HG03575 (cell line): ENCODE measurements around the gene RUNX2.

Source experiments
- ATAC-seq: cut with Tn5 transposase; IDR thresholded peaks from one replicate; pipeline ENCODE4 v1.9.1; 2021; ENCODE audit not compliant: unreplicated experiment, insufficient number of reproducible peaks, low FRiP score; ENCODE audit errors: extremely low read depth

Gene RUNX2

DNA sequence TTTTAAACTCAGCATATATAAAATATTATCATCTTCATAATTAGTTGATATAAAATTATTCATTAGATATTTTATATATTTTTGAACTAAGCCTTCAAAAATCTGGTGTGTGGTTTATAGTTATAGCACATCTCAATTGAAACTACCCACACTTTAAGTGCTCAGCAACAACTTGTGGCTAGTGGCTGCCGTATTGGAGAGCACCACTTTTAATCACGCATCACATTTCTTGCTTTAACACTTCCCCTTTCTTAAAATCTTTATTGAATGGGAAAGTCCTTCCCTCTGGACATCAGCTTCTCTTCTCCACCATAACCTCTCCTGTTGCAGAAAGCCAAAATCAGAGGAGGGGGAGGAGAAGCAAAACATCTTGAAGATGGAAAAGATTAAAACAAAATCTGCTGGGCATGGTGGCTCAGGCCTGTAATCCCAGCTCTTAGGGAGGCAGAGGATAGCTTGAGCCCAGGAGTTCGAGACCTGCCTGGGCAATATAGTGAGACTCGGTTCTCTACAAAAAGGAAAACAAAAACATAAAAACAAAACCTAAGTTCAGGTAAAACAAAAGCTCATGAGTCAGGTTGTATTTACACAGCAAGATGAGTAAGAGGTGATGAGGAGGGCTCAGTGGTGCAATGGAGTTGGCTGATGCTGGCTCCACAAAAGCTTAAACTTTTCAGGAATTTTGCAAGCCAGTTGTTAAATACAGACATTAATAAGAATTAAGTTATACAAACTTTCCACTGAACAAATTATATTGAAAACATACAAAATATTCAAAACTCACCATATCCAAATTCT, 286.6 kb downstream of the RUNX2 start:
- ATAC-seq = no peak

DNA sequence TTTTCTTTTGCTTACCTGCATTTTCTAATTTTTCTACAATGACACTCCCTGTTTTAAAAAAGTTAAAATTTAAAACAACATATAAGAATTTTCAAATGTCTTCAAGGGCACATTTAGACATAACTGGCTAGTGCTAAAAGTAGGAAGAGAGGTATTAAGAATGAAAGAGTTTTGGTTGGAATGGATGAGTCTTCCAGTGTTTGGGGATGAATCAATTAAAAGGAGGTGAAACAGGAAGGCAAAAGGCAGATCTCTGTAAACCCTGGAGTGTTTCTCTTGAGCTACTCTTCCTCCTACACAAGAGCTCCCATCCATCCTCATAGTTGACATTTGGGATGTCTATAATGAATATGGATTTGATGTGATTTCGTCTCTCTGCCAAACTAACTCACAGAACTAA, 288.1 kb downstream of the RUNX2 start:
- no peak for ATAC-seq

DNA sequence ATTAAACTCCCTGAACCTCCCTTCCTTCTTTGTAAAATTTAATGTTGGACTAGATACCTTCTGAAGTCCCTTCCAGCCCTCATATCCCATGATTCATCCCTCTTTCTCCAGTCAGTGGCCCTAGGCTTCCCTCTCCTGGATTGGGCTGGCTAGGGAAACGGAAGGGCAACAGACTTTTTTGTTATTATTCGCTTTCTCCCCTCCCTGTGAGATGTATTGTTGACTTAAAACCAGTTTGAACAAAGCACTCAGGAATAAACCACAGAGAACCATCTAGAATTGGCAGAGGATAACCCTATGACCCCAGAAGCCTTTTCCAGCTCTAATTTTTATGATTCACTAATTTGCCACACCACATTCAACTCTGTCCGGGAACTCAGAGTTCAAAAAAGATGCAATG, 289.3 kb downstream of the RUNX2 start:
- ATAC-seq = no peak

DNA sequence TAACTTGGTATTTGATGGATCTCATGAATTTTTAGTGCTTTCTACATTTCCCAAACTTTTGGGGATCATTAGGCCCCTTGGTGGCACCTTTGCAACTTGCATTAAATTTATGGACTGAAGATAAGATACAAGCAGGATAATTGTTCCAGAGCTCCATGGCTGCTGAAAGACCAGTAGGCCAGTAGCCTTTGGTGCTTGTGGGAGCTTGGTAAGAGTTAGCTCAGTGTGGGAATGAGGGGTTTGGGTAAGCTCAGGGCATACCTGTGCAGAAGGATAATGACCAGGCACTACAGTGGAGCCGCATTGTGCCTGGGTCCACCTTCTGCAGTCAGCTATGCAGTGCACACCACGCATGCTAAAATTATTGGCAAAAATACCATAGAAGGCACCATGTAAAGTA, 290.1 kb downstream of the RUNX2 start:
- ATAC-seq = no peak

DNA sequence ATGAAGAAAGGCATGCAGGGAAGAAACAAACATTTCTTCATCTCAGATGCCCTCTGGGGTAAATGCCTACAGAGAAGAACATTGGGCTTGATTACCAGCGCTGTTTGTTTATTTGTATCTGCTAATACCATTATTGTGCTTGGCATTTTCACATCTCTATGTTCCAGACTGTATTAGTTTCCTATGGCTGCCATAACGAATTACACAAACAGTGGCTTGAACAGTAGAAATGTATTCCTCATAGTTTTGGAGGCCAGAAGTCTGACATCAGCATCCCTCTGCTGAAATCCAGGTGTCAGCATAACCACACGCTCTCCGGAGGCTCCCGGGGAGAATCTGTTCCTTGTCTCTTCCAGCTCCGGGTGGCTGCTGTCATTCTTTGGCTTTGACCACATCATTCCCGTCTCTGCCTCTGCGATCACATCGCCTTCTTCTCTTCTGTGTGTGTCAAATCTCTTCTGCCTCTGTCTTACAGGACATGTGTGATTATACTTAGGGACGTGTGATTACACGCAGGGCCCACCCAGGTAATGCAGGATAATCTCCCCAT, 291.2 kb downstream of the RUNX2 start:
- no peak for ATAC-seq

DNA sequence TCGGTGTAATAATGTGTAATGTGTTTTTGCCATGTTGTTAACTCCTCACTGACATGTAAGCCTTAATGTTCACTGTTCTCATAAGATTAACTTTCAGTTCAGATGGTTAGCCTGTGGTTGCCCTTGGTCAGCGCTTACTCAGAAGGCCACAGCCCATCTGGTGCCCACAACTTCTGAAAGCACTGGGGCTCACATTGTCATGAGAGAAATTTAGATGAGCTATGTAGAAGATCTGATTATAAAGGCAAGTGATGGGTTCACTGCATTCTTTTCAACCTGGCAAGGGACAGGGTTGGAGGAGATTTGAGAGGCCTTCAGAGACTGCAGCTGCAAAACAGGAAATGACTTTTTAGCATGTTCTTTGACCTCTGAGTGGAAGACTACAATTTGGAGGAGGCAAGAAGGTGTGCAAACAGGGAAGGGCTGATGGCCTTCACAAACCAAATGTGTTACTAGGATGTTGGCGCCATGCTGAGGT, 291.9 kb downstream of the RUNX2 start:
- ATAC-seq = no peak

DNA sequence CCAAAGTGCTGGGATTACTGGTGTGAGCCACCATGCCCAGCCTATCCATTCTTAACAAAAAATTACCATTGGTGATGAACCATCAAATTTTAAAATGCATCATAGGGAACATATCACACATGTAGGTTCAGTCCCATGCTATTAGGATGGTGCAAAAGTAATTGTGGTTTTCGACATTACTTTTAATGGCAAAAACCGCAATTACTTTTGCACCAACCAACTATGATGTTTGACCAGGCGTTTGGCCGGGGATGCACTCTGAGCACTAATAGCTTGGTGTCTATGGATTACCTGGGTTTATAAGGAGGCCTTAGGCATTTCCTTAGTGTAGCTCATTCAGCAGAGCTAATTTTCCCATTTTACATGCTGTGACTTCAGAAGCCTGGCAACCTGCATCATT, 296.1 kb downstream of the RUNX2 start:
- ATAC-seq = no peak

DNA sequence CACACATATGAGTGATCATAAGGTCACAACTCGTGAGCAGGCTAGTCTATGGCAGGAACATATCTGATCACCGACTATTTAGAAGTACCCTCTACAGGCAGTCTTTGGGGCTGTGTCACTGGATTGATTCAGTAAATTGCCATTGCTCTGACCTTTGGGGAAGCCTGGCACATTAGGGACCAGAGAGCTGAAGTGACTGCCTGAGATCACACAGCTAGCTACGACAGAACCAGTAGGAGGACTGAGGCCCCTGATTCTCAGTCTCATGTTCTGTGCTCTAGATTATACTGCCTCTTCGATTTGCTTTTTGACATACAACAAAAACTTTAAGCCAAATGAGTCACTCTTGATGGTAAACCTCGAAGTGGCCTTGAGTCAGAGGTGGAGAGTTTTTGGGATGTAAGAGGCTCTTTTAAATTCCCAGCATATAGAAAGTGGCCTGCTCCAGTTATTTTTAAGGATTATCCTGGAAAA, 297.1 kb downstream of the RUNX2 start:
- no peak for ATAC-seq

DNA sequence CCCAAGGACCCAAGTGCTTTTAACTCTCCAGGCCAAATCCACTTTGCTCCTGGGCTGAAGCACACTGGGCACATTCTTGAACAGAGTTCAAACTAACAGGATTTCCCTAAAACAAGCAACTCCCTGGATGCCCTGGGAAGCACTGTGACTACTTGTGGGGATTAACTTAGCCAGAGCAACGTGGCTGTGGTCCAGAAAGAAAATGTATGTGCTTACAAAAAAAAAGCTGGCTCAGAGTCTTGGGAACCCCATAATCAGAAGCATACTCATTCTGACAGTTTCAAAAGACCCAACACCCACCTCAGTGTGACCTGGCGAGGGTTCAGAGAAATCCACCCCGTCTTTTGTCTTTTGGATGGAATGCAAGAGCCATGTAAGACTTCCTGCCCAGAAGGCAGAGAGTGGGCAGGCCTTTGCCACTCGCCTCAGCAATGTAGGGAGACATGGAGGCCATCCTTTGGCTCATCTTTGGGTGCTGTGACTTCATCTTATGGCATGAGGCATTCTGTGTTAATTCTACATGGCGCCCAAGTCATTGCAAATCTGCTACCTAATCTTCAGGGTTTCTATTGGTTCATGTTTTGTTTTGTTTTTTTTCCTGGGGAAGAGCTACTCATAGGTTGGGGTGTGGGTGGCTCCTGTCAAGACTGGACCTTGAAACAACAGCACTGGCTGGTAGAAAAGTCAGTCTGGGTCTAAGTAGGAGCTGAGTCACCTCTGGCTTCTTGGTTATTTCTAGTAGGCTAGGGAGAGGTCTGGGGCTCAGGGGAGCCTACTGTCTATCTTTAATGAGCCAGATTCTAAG, 298.2 kb downstream of the RUNX2 start:
- no peak for ATAC-seq

DNA sequence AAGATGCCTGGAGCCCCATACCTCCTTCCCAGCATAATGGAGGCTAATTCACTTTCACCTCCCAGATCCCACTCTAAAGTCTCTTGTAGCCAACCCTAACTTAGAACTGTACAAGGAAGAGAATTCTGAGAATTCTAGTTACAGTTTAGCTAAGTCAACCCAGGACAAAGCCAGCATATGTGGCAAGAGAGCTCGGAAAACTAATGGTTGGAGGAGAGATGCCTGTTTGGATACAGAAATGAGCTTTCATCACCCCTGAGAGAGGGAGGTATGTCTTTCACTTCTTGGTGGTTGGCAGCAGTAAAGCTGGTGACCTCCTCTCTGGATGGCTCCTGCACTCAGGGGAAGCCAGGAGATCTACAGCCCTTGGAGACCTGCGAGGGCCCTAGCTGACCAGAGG, 302.2 kb downstream of the RUNX2 start:
- ATAC-seq = no peak

DNA sequence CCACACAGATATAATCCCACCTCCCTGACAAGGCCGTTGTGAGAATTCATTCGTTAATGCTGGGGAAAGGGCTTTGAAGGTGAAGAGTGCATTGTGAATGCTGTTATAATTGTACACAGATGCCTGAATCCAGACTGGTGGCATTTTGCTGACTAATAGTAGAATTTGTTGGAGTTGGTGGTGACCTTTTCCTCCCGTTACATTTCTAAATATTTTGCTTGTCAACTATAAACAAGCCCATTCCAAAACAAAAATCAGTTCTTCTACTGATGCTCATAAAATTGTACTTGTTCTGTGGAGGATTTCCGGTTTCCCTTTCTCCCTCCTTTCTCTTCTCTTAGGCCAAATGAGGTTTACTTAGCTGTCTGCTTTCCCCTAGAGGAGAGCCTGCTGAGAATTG, 302.7 kb downstream of the RUNX2 start:
- no peak for ATAC-seq

DNA sequence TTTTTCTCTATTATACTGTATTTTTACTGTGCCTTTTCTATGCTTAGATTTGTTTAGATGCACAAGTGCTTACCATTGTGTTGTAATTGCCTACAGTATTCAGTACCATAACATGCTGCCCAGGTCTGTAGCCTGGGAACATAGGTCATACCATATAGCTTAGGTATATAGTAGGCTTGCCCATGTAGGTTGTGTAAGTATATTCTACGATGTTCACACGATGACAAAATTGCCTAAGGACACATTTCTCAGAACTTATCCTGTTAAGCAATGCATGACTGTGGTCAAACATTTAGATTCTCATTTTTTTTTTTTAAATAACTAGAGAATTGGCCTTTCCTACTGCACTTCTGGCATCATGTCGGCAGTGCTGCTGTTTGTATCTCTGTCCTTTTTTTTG, 303.3 kb downstream of the RUNX2 start:
- ATAC-seq = no peak

DNA sequence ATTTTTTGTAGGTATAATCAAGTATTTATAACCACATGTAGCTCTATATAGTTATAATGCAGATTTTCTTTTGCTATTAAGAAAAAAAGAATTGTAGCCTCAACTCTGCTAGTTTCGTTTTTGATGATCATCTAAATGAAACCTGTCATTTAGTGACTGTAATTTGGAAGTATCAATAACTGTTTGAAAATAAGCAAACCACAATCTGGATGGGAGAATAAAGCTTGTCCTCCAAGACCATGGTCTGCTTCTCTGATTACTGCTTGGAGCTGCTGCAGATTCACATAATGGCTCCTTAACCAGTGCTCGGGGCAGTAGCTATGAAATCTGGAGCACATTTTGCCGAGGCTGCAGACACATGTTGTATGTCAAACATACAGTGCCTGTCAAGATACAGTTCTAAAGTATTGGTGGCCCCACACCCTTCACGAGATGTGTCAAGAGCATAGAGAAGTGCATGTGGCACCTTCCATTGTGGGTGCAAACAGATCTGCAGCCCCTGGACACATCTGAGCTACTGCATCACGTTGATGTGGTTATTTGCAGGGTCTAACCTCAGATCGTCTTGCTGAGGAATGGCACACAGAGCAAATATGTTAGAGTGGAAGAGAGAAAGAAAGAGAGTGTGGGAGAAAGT, 305.3 kb downstream of the RUNX2 start:
- ATAC-seq = no peak

DNA sequence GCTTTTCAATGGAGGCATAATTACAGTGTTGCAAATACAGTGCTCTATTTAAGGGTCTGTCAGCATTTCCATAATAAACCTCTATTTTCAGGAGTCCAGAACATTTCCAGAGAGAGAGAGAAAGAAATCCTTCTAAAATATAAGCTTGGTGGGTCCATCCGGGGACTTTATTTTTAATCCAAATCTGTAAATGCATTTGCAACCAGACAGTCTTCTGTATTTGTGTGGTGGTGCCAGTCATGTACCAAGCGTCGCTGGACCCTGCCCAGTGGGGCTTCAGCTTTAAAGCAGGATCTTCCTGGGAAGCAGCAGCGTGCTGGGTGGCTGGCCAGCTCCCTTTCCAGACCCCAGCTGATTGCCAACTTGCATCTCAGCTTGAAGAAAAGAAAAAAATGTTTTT, 306.1 kb downstream of the RUNX2 start:
- no peak for ATAC-seq

DNA sequence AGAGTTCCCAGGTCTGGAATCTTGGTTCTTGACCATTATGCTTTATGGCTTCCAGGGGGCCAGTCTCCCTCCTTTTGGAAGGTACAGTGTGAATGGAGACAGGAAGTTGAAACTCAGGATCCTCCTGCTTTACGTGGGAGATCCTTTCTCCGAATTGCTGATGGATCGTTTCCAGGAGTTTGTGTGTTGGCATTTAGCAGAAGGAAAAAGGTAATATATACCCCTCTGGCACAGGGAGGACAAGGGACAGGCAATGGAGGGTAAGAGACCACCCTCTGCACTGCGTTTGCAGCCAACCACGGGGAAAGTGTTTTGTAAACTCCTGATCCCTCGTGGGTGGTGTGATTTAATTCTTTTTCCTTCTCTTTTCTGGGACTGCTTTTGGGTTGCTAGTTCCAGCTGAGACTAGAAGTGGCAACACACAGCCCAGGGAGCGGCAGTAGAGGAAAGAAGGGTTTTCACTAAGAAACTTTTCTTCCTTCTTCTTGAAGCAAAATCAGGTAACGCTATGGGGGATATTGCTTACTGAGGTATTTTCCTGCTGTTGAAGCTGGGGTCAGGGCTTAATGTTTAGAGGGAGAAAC, 307.2 kb downstream of the RUNX2 start:
- no peak for ATAC-seq

DNA sequence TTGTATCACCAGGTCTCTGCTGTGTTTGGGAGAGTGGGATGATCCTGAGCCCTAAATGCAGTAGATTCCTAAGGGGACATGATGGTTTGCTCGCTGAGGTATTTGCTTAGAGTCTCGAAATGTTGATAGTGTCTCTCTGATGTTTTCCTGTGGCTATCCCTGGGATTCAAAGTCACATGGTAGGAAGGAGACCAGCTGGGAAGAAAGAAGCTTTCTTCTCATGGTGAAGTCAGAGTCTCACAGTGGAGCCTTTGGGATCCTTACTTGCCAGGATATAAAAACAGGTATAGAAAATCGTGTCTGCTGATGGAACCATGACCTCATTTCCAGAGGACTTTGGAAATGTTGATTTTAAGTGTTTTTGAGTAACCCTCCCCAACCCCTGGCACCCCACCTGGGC, 308.9 kb downstream of the RUNX2 start:
- no peak for ATAC-seq

DNA sequence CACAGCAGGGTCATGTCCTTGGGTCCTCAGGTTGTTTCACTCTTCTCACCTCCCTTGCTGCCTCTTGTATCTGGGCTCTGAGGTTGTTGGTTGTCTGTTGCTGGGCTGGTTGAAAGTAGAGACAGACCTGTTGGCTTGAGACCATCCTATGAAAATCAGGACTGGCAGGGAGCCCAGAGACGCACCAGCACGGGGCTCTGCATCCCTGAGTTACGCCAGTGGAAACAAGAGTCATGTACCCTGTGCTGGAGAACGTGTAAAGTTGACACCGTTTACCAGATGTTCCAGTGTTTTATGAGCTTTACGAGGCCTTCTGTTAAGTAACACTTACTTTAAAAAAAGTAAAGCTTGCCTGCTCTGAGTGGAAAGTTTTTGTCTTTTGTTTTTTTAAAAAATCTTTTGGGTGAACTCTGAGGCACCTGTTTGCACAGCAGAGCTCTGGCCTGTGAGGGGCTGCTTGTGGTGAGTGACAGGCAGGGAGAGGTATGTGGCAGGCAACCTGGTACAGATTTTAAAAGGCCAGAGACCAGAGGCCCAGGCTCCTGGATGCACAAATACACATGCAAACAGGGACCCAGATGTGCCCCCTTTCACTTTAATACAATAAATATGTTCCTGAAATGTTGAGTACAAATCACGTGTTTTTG, 309.6 kb downstream of the RUNX2 start:
- ATAC-seq = no peak

DNA sequence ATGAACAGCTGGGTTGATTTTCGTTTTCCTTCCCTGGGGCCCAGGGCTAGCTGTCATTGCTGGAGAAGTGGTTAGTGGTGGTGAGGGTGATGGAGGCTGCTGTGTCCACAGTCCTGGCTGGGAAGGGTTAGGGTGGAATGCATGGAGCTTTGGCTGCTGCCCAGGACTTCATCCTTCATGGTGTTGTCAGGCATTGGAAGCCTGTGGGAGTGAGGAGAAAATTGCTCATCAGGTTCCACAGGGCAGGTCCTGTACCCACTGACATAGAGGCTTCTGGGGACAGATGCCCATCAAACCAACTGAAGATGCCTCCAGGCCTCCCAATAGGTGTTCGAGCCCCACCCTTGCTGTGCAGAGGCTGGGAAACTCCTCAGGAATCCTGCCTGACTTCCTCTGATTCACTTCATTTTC, 312.0 kb downstream of the RUNX2 start:
- ATAC-seq = no peak

DNA sequence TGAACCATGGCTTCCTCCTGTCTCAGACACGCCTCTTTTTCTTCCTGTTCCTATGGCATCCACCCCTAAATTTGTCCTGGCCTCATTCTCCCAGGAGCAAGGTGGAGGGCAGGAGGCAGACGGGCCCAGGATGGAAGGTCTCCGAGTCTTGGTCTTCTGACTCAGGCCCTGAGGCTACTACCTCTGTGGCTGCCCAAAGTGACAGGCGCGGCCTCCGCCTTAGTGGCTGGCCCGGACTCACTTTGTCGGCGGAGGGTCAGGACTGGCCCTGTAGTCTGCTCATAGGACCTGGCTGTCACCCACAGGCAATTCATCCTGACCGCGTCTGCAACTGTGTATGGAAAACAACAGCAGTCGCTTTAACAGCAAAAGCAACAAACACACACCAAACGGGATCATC, 312.7 kb downstream of the RUNX2 start:
- ATAC-seq = no peak
